ENCODE results near the gene CLDND2.
A peak's percentile ranks its signal among the peaks of the same experiment; 100 is the strongest.
"Not testable (repeated sequence)": the region's sequence is repeated elsewhere in the genome, so short reads cannot be mapped to it uniquely, and the experiment has no call there.

The CLDND2 gene

GRCh38 chr19:51368366-51369282, at the start of gene CLDND2:
Gene CLDND2 (minus strand): TSS chr19:51369003. CDS start chr19:51368577, 426 bp downstream.
- DNase-seq, result no peak

GRCh38 chr19:51417810-51418157, 49.0 kb upstream of the CLDND2 start:
- no peak for DNase-seq

GRCh38 chr19:51417107-51417809, 48.5 kb upstream of the CLDND2 start, which contains the start of gene SIGLEC10:
Gene SIGLEC10 (minus strand): TSS chr19:51417642. CDS start chr19:51417581, 61 bp downstream.
- no peak for DNase-seq

DNA sequence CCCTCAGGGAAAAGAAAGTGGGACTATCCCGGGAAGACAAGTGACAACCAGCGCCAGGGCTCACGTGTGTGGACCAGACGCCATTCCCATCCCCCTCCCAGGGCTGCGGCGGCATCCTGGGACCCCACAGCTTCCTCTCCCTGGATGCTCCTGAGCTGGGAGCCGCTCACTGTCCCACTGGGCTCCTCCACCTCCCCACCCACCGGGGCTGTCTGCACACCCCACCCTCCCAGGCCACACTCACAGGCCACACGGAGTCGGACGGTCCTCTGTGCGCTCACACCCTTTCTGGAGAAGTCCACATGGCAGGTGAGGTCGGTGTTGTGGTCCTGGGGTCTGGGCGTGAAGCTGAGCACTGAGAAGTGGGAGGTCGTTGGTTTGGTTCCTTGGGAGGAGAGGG, 47.6 kb upstream of the CLDND2 start:
- not testable (repeated sequence) for DNase-seq

DNA sequence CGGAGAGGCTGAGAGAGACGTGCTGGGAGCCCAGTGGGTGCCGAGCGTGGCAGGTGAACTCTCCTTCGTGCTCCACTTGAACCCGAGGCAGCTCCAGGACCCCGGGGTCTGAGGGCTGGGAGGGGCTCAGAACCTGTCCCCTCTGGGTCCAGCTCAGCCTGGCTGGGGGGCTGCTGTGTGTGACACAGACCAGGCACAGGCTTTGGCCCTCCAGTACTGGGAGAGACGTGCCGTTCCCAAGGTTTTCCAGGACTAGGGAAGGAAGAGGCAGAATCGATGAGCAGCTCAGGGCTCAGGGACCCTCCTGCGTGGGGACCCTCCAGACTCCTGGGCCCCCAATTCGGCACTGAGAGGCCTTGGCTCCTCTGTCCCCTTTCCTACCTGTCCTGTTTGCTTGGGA, 46.4 kb upstream of the CLDND2 start:
- DNase-seq, result no peak

DNA sequence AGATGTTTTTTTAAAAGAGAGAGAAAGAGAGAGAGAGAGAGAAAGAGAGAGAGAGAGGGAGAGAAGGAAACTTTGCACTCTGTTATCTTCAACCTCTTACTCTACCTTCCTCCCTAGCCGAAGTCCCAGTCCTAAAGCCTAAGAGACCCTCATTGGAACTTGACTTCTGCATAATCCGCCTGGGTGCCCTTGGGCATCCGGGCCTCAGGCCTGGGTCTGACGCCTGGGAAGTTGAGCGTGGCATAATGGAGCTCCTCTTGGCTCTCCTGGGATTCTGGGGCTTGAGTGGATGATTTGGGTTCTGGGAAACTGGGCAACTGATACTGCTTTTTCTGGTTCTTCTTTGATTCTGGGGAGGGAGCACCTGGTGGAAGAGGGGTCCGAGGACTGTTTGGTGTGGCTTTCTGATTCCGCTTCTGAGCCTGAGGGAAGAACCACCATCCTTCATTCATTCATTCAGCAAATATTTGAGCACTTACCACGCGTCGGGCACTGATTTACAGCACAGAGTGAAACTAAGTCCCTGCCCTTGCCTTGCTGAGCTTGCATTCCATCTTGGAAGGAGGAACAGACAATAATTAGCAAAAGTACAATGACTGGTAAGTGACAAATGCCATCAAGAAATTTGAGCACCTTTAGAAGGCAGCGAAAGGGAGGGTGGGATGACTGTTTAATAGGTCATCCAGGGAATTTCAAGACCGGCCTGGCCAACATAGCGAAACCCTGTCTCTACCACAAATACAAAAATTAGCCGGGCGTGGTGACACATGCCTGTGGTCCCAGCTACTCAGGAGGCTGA, 42.3 kb upstream of the CLDND2 start:
- DNase-seq, result no peak

DNA sequence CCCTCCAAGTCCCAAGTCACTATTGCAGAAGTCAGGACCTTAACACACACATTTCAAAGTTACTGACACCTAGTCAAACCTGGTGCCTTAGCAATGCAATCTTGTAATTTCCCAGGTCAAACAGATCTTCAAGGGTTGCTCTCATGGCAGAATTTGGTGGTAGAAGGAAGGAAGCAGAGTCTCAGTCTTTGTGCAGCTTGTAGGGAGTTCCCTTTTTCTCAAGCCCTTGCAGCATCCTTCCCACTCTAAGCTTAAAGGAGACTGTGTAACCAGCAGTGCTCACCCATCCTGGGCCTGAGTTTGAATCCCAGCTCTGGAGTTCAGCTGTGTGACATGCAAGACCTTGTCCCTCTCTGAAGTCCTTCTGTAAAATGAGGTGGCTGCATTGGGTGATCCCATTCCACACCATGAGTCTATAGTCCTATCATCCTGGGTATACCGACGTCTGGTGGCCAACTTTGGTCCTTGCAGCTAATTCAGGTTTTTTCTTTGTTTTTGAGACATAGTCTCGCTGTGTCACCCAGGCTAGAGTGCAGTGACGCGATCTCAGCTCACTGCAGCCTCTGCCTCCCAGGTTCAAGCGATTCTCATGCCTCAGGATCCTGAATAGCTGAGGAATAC, 38.8 kb upstream of the CLDND2 start:
- DNase-seq, result no peak

DNA sequence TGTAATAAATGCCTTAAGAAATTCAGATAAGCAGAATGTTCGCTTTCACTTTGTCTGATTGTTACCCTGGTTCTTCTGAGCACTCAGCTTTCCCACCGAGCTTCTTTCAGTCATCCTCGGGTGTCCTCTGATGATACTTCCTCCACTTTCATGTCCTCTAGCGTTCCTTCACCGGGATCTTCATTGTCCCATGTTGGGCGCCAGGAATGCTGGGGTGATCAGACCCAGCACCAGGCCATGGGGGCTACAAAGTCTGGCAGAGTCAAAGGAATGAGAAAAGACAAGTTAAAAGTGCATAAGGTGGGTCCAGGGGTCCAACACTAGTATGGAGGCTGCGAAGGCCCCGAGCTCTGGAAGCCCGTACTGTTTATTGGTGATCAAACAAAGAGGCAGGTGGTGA, 33.3 kb upstream of the CLDND2 start:
- no peak for DNase-seq

DNA sequence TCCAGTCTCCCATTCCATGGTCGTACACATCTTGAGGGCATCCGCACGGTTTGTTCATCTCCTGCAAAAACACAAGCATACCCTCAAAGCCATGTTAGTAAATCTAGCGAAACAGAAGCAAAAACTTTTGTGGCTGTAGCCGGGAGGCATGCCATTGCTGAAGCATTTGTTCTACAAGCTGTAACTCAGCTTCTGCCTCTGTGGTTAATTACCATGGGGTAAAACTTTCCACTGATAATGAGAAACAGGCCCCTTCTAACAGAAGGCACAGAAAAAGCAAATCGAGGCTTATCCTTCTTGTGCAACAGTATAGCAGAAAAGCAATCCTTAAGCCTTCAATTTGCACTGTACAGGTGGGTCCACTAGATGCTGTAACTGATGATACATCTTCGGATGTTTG, 31.1 kb upstream of the CLDND2 start:
- DNase-seq, result not testable (repeated sequence)

DNA sequence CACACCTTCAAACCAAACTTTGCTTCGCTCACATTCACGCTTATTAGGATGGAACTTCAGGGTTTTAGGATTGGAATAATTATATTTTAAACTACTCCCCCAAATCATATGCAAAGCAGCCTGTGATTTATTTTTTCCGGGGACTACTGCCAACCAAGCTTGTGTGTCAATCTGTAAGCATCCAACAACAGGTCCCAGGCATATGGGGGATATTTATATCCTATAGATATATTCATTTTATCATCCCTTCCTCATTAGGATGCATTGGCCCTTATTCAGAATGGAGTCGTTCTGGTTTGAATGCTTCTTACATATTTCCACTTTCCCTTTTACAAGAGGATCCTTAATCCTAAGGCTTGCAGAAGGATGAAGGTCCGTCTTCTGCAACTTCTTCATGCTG, 30.4 kb upstream of the CLDND2 start:
- no peak for DNase-seq

- peak in 1 of 2 experiments; percentile 8 for DNase-seq
Observed at GRCh38 chr19:51398096-51398704, 29.4 kb upstream of the CLDND2 start.

GRCh38 chr19:51397453-51397852, 28.6 kb upstream of the CLDND2 start:
- not testable (repeated sequence) for DNase-seq

DNA sequence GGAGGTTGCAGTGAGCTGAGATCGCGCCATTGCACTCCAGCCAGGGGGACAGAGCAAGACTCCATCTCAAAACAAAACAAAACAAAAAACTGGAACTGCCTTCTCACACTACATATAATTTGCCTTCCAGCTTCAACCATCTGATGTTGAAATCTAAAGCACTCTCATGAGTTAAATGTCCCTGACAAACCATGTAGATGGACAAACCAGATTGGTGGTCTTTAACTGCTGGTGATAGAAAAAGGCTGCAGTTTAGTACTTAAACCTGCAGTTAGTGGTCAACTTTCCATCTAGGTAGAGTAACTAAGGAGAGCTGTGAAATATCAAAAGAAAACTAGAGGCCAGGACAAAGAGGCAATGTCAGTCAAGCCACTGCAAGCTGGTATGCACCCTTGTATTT, 27.4 kb upstream of the CLDND2 start:
- no peak for DNase-seq

DNA sequence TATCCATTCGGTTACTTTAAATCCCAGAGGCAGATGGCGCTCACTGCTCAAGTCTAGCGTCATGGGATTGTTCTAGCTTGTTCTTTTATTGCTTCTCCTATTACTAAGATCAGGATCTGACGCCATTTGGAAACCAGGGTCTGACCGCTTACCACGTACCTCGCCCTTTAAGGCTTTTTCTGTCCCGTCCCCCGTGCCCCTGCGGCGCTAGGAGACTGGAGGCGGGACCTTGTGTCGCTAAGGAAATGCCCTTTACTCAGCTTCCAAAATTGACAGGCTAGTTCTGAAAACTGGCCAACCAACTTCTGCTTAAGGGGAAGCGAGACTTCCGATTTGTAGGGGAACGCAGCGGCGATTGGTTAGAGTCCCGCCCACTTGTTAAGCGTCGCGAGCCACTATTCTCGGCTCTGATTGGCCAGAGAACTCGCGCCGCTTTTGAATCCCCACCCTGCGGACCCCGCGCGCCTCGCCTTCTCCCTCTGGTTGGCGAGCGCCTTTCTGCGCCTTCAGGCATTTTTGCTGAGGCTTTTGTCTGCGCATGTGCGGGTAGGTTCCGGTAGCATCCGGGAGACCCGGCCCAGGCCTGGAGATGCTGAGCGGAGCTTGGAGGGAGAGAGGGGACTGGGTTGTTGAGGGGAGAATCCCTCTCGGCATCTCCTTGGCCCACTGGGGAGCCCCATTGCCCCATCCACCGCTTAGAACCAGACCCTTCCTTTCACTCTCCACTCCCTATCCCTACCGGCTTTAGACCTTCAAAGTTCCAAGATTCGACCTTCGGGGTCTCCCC, 25.4 kb upstream of the CLDND2 start:
- peak; percentile 93 to 99 for DNase-seq

DNA sequence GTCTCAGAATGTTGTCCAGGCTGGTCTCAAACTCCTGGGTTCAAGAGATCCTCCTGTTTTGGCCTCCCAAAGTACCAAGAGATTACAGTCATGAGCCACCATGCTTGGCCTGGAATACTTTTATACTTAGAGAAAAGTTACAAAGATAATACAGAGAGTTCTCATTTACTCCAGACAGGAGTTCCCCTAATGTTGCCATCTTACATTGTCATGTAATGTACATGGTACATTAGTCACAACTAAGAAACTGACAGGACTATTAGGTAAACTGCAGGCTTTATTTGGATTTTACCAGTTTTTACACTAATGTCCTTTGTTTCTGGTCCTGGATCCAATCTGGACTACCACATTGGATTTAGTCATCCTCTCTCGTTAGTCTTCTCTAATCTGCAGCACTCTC, 23.9 kb upstream of the CLDND2 start:
- no peak for DNase-seq

GRCh38 chr19:51391073-51391611, 22.3 kb upstream of the CLDND2 start:
- DNase-seq, result no peak

GRCh38 chr19:51389143-51389542, 20.3 kb upstream of the CLDND2 start:
- no peak for DNase-seq

GRCh38 chr19:51387924-51388389, 19.2 kb upstream of the CLDND2 start, which contains the start of gene LIM2:
Gene LIM2 (minus strand): TSS chr19:51387974. CDS start chr19:51387443, 531 bp downstream.
- no peak for DNase-seq

GRCh38 chr19:51386882-51387520, 18.2 kb upstream of the CLDND2 start:
- DNase-seq, result no peak

GRCh38 chr19:51382004-51382403, 13.2 kb upstream of the CLDND2 start:
- DNase-seq, result no peak

Data from NCI-H446 (cell line).